Measurements from ENCODE around the gene REV1. TPM values are rescaled to one million over a fixed set of nuclear protein-coding genes. Genes with fewer than 3 reads are reported as not detected.

REV1 gene
- total and polyA plus RNA-seq, 2 of the 8 experiments (the other 6 are each of a cell fraction or from before 2014, with no cell fraction given): 16.6 to 34.3 TPM

GRCh38 chr2:99397266-99397920 lies 92.4 kb downstream of the REV1 start:
- H3K9ac ChIP-seq (replicated peaks in 1 of 4; ENCODE audit: extremely low read depth in 1 of 4, low read depth in 3 of 4, low read length in 3 of 4): no peak overlapping the region
- H3K18ac ChIP-seq (ENCODE audit: extremely low read depth, low read length): no peak overlapping the region
- no peak overlapping the region for H2BK120ac ChIP-seq (replicated peaks; ENCODE audit: low read depth, low read length)
- H4K5ac ChIP-seq (ENCODE audit: insufficient read length, low read depth, low read length): no peak overlapping the region
- no peak overlapping the region for H2AK5ac ChIP-seq (ENCODE audit: low read depth, low read length)
- no peak overlapping the region for H3K4ac ChIP-seq (replicated peaks; ENCODE audit: insufficient read length, low read depth, low read length)
- no peak for TF ChIP-seq EP300 (IDR thresholded peaks at IDR 0.05; ENCODE audit: borderline replicate concordance in 1 of 2, low read depth in 2 of 2, low read length in 2 of 2)
- no peak for TF ChIP-seq FOSL1 (IDR thresholded peaks at IDR 0.05; ENCODE audit: insufficient read depth, low read depth, low read length)
- no peak overlapping the region for H2BK20ac ChIP-seq (ENCODE audit: low read length)
- H2BK12ac ChIP-seq (ENCODE audit: low read depth, low read length): no peak overlapping the region
- H3K23me2 ChIP-seq (ENCODE audit: low read depth, low read length): no peaks in the 10 kb centered on the region
- no peak overlapping the region for H3K4me2 ChIP-seq (ENCODE audit: insufficient read depth in 1 of 2, low read depth in 2 of 2, low read length in 2 of 2)
- H3K14ac ChIP-seq (ENCODE audit: insufficient read length): no peak overlapping the region
- no peak overlapping the region for H4K8ac ChIP-seq (ENCODE audit: extremely low read depth, insufficient read depth, low read length)
- CTCF ChIA-PET (ENCODE audit: partially characterized antibody): interaction anchor here (2.1 kb wide), 1 partner anchor 61 kb away, joined by 6 read pairs; the partner anchor contains the start of genes EIF5B and TXNDC9
- H2BK5ac ChIP-seq (ENCODE audit: low read depth, low read length): no peak overlapping the region
- no peak overlapping the region for H3K56ac ChIP-seq (replicated peaks; ENCODE audit: insufficient read length, low read depth, low read length)
- DNase-seq (ENCODE audit: low read depth in 1 of 2, low spot score in 2 of 2): no peak
- no peak for FAIRE-seq
- H2BK15ac ChIP-seq (ENCODE audit: low read length): no peak overlapping the region
- H4K20me1 ChIP-seq (replicated peaks in 1 of 2; ENCODE audit: control insufficient read depth in 1 of 2, insufficient read depth in 2 of 2, low read length in 2 of 2): peaks cover 2 to 3% of the 10 kb centered on the region in 2 experiments
- no peak overlapping the region for H2AFZ ChIP-seq (ENCODE audit: low read length)
- no peaks in the 10 kb centered on the region for H3K79me1 ChIP-seq (ENCODE audit: low read depth, low read length)
- no peak overlapping the region for H3K27ac ChIP-seq (ENCODE audit: low read depth, low read length)
- H3K23ac ChIP-seq (ENCODE audit: insufficient read length): no peak overlapping the region
- no peaks in the 10 kb centered on the region for H3K9me3 ChIP-seq (ENCODE audit: insufficient read depth in 2 of 2, low read depth in 1 of 2, low read length in 1 of 2)
- H3K4me3 ChIP-seq (ENCODE audit: extremely low read depth in 1 of 4, insufficient read depth in 2 of 4, low read depth in 3 of 4, low read length in 4 of 4): no peak overlapping the region
- H4K91ac ChIP-seq (replicated peaks; ENCODE audit: insufficient read length, low read length): no peak overlapping the region
- H3K27me3 ChIP-seq (replicated peaks in 1 of 4; ENCODE audit: control insufficient read depth in 3 of 4, extremely low read depth in 1 of 4, insufficient read depth in 3 of 4, low read length in 3 of 4): no peaks in the 10 kb centered on the region
- 92% methylated on average over 3 of the region's 3 CpGs; no CpG with 5 or more reads in 1 of the 2 experiments for WGBS, 2 experiments (ENCODE audit: extremely low coverage in 1 of 2, insufficient coverage in 1 of 2, insufficient read length in 1 of 2, insufficient replicate concordance in 2 of 2, low coverage in 1 of 2, low lambda C conversion rate in 2 of 2, missing lambda C conversion rate in 1 of 2)
- POLR2A ChIA-PET (ENCODE audit: partially characterized antibody): no interaction called here
- no peaks in the 10 kb centered on the region for H3K79me2 ChIP-seq (ENCODE audit: control insufficient read depth in 1 of 2, insufficient read depth in 2 of 2, low read length in 2 of 2)
- H3K36me3 ChIP-seq (ENCODE audit: control insufficient read depth in 2 of 4, insufficient read depth in 4 of 4, low read length in 3 of 4): peaks cover 17 to 81% (median 63%) of the 10 kb centered on the region in 4 experiments
- no peaks in the 10 kb centered on the region; a peak in 1 of 7 replicates for H3K4me1 ChIP-seq (replicated peaks in 1 of 4; ENCODE audit: control insufficient read depth in 3 of 4, insufficient read depth in 4 of 4, low read length in 3 of 4)

Measured in H1 (cell line).